ENCODE results near the gene SCLT1.

SCLT1 gene

GRCh38 chr4:128868758-128869157, 224.6 kb downstream of the SCLT1 start:
- DNase-seq: no peak

DNA sequence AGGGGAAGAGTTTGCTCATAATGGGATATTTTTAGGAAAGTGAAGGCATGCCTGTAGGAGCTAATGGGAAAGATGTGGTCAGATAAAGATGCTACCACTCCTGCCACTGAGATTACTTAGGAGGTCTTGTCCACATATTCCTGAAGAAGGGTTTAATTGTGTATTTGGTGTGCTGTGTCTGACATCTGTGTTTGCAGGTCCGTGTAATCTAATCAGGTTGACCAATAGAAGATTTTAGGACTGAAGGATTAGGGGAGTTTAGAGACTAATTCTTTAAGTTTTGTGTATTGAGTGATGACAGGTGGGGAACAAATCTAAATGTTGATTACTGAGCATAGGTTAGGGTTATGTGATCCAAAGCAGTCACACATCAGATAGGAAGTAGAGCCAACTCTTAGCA, 226.6 kb downstream of the SCLT1 start:
- DNase-seq: no peak

DNA sequence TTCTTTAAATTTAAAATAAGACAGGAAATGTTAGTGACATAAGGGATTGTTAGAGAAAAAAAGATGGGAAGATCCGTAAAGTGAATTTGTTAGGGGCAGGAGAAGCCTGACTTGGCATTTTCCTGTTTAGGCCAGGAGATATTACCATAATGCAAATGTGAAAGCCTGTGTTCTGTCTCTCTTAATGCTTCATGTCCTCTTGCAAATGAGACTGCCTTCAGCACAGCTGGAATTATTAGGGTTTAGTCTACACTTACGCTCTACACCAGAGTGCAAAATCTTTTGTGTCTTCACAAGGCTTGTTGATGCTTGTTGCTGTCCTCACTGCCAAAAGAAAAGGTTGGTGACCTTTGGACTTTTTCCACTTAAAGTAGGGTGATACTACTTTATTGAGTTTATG, 227.1 kb downstream of the SCLT1 start:
- DNase-seq: no peak

GRCh38 chr4:128865132-128865531, 228.2 kb downstream of the SCLT1 start:
- DNase-seq: no peak

DNA sequence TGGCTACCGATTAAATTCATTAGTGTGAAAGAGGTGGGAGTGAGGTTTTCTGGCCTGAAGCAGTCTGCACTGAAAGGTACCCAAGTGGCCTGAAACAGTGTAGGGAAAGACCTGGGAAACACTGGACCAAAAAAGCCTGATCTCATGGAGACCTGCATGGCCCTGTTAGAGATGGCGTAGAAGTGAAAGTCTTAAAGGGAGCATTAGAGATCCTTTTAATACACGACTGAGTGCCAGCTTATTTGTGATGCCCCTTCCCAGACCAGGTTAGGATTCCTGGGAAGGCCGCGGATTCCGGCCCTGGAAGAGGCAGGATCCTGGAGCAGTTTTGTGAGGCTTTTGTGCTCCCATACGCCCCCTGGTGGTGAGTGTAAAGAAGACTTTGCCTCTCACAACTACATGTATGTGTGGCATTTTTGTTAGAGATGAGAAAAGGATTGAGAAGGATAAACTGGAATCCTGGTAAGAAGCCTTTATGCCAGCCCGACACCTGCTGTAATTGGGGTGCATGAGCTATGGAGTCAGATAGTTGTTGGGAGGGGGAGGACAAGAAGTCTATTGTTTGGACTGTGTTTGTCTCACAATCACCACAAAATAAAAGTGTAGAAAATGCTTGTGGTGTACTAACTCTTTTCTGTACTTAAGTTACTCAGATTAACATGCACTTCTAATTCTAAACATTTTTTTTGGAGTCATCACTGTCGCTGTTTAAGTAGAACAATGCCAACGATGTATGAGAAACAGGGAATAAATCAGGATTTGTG, 229.8 kb downstream of the SCLT1 start:
- DNase-seq: peak; percentile 53 to 76

- DNase-seq: no peak
These were observed 230.6 kb downstream of the SCLT1 start for GRCh38 chr4:128862608-128863311.

GRCh38 chr4:128861856-128862518, 231.4 kb downstream of the SCLT1 start:
- no peak for DNase-seq

DNA sequence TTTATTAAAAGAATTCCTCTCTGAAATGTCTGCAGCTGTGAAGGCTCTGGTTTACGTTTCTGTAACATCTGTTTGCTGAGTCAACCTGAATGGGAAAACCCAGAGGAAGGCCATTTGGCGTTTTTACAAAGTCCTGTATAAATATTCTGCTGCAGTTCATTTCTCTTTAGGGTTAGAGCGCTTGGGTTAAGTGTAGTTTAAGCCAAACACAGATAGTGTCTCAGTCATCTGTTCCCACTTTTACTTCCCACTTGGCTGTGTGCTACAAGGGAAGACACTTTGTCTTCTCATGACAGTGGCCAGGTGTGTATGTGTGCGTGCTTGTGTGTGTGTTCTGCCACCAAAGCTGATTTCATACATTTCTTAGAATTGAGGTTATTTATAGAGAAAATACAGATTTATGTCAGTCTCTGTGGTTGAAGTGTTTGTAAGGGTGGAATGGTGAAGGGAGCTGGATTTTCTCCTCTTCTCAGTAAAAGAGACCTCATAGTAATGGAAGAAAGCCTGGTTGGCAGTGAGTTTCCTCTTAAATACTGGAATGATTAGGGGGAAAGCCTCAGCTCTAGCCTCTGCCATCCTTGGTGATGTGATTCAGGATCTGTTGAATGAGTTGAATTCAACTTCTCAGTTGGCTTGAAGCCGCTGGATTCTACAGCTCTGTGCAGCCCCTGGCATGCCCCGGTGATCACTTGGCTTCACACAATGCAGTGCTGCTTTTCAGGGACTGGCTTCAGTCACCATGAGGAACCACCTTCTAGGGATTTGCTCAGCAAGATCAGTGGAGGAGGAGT, 233.3 kb downstream of the SCLT1 start:
- DNase-seq: no peak

GRCh38 chr4:128858879-128859671, 234.3 kb downstream of the SCLT1 start:
- DNase-seq: no peak

- DNase-seq: no peak
These were observed 237.1 kb downstream of the SCLT1 start for GRCh38 chr4:128856246-128856645.

- no peak for DNase-seq
These were observed 237.7 kb downstream of the SCLT1 start for GRCh38 chr4:128855621-128856020.

DNA sequence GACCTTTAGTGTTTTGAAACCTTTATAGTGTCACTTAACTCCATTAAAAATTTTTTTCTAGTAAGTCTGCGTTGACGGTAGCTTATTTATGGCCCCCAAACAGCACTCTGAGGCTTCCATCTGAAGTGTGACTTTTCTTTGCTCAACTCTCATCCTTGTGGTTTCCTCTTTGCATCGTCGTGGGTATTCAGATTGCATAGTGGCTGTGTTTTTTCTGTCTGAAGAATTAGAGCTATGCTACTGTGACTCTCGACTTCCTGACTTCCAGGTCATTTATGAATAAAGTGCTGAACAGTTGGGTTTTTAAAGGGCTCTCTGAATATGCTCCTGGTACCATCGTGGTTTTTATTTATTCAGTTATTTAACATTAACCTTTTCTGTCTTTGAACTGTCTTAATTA, 238.9 kb downstream of the SCLT1 start:
- DNase-seq: no peak

- no peak for DNase-seq
These were observed 239.6 kb downstream of the SCLT1 start for GRCh38 chr4:128853741-128854140.

DNA sequence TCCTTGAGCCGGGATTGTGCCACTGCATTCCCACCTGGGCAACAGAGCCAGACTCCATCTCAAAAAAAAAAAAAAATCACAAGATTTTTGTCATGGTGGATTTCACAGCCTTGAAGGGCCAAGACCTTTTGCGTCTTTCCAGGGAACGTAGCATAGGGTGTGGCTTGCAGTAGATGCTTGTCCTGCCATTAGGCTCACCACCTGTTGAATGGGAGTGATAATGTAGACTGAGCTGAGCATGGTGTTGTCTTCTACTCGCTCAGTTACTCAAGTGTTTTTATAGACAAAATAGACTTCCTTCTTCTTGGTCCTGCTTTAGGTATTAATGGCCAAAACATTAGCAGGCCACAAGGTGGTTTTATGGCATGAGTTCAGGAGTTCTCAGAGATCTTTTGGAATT, 243.1 kb downstream of the SCLT1 start:
- no peak for DNase-seq

- DNase-seq: no peak
These were observed 244.9 kb downstream of the SCLT1 start for GRCh38 chr4:128848461-128848860.

DNA sequence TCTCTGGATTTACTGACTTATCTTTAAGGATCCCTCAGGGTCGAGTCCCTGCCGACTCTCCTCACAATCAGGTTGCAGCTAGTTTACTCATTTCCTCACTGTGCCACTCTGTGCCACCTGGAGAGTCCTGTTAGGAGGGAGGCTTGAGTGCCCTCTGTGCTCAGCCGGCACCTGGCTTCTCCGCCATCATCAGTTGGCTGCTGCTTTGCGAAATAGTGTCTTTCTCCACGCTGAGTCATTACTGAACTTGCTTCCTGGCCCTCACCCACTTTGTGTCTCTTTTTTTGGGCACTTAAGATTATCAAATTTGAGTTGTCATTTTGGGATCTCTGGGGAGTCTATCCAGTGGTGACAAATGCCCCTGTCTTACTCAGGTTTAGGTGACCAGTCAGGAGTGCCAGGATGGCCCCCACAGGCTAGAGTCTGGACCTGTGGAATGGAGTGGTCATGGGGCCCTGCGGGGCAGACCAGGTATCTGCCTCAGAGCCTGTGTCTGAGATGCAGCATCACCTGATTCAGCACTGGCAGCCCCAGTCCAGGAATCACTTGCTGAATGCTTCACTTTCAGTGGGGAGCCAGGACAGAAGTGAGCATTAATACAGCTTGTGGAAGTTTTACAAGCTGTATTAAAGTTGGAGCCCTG, 246.1 kb downstream of the SCLT1 start:
- DNase-seq: no peak

DNA sequence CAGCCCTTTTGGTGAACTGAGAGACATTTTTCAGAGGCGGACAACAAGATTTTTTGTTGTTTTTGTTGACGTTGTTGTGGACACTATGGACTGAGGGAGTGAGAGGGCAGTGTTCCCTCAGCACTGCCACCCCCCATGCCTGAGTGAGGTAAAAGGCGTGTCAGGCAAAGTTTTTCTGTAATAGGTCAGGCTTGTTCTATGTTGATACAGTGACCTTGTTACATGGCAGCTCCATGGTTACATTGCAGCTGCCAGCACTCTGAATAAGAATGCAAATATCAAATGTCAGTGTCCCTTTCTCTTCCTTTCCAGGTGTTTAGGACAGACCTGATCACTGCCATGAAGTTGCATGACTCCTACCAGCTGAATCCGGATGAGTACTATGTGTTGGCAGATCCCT, 247.3 kb downstream of the SCLT1 start:
- no peak for DNase-seq

- DNase-seq: no peak
These were observed 248.4 kb downstream of the SCLT1 start for GRCh38 chr4:128844931-128845330.

DNA sequence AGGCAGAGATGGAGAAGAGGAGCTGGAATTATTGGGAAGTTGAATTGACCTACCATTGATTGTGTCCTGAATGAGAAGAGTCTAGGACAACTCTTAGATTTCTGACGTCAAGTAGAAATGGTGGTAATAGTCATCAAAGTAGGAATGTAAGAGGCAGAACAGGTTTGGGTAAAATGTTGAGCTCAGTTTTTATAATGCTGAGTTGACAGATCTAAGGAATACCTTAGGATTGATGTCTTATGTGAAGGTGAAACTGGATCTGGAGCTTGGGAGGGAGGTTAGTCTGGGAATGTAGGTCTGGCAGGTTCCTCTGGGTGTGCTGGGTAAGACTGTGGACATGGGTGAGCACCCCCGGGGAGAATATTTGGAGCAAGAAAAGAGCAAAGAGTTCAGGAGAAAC, 251.9 kb downstream of the SCLT1 start:
- DNase-seq: no peak

GRCh38 chr4:128840711-128841318, 252.5 kb downstream of the SCLT1 start:
- no peak for DNase-seq

DNA sequence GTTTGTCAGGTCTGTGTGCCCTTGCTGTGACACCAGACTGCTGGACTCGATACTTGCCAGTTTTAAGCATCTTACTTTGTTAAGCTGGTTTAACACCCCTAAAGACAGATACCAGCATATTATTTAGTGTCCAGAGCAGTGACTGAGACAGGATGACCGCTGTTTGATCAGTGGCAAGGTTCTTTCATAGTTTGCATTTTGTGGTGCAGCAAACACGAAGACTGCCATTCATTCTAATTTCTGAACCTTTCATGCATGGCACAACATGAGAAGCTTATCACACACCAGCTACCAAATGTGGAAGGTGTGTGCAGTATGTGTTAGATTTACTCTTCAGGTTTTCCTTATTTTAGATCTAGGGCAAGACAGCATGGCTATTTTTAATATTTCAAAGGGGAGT, 255.7 kb downstream of the SCLT1 start:
- DNase-seq: no peak
